Amniotic stem cell (primary cell): ENCODE data around the gene CYBA.

Experiments
- DNase-seq: peaks from one replicate; lab custom pipeline; 2025; lab: John Stamatoyannopoulos, UW

CYBA gene

DNA sequence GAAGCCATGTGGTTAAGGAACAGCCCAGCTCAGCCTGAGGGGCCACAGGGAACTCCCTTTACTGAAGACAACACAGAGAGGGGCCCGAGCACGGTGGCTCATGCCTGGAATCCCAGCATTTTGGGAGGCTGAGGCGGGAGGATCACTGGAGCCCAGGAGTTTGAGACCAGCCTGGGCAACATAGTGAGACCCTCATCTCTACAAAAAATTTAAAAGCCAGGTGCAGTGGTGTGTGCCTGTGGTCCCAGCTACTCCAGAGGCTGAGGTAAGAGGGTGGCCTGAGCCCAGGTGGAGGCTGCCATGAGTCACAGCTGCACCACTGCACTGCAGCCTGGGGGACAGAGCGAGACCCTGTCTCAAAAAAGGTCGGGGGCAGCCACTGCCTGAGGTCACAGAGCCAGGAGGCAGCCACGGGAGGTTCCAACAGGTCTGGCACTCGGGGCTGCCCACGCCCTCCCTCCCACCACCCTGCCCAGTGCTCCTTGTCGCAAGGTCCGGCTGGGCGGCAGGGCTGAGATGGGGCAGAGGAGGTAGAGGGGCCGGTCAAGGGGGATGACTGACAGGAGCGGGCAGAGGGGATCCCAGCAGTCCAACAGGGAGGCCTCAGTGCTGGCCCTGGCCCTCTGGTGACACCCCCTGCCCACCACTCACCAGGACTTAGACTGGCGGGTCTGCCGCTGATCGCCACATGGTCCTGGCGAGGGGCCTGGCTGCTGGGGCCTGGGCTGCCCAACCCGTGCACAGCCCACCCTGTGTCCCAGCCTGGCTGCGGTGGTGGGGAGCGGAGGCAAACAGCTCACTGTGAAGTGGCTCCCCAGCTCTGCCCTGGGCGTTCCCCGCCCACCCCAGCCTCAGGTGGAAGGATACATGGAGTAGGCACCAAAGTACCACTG is 3.4 kb downstream of the CYBA start:
- no peak for DNase-seq

DNA sequence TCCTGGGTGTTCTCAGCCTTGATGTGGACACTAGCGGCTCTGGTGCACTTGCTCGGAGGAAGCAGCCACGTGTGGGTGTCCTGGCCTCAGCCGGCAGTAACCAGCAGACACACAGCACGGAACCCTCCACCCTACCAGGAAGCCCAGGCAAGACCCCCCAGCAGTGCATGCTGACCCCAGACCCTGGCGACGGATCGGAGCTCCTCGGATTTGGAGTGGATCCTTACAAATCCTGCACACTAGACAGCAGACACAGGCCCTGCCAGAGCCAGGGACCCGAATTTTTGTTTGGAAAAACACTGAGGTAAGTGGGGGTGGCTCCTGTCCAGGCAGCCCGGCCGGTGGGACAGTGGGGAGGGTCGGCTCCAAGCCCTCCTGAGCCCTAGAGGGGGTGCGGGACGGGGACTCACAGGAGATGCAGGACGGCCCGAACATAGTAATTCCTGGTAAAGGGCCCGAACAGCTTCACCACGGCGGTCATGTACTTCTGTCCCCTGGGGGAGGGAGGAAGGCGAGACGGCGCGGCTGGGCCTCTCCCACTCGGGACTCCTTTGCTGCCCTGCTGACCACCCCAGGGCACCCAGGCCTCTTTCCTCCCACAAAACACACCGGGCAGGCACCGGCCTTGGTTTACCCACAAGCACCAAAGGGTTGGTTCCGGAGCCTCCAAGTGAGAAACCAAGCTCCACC is 4.4 kb downstream of the CYBA start:
- DNase-seq, result no peak

DNA sequence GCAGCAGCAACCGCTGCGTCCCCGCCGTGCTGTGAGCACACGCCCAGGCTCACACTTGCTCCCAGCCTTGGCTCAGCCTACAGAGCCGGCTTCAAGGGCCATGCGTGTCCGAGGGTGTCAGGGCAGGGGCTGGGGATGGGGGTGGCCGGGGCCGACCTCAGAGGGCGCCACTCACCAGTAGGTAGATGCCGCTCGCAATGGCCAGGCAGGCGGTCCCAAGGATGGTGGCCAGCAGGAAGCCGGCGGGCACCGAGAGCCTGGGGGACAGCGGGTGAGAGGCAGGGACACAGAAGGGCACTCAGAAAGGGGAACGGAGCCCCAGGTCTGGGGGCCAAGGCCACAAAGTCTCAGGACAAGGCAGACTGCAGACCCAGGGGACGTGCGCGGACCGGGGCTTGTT is 4.9 kb downstream of the CYBA start:
- DNase-seq, result no peak

DNA sequence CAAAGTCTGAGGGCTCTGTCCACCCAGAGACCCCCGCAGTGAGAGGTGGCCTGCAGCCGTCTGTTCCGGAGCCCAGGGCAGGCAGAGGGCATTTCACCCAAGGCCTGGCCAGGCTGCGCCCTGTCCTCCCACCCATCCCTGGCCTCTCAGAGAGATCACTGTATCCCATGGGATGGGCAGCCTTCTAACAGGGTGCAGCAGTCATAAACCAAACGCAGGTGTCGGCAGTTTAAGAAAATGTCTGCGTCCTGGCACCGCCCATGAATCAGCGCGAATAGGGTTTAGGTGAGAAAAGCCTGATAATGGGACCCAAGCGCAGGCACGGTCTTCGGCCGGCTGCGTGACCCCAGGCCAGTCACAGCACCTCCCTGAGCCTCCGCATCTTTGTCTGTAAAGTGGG is 5.4 kb downstream of the CYBA start:
- no peak for DNase-seq

DNA sequence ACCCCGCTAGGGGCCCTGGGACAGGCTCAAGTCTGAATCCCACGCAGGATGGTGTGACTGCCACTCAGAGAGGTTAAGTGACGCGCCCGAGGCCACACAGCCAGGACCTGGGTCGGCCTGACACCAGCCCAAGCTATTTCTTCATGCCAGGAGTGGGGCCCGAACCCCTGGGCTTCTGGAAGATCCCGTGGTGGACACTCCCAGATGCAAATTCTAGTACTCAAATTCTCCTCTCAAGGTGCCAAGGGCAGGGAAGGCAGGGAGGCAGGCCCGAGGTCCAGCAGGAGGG is 7.3 kb downstream of the CYBA start:
- DNase-seq, result no peak

DNA sequence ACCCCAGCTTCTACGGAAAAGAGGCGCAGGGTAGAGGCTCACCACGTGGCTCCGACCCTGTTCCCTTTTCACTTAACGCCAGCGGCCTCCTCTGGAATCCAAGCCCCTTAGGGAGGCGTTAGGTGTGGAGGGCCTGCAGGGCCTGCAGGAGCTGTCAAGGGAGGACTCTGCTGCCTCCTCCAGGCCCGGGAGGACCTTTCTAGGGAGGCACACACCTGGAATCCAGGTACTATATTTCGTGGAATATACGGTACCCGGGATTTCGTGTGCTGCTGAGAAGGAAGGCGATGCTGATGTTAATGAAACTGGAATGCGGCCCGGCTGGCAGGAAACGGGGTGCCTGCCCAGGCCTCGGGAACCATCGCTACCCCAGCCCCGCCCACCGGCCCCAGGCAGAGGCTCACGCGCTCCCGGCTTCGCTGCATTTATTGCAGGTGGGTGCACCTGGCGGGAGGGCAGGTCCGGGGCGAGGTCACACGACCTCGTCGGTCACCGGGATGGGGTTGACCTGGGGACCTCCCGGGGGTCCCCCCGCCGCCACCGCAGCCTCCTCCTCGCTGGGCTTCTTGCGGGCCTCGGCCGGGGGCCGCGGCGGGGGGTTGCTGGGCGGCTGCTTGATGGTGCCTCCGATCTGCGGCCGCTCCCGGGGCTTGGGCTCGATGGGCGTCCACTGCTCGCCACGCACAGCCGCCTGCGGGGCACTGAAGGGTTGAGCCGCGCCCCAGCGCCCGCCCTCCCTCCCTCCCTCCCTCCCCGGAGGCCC is 7.8 kb downstream of the CYBA start:
- no peak for DNase-seq

DNA sequence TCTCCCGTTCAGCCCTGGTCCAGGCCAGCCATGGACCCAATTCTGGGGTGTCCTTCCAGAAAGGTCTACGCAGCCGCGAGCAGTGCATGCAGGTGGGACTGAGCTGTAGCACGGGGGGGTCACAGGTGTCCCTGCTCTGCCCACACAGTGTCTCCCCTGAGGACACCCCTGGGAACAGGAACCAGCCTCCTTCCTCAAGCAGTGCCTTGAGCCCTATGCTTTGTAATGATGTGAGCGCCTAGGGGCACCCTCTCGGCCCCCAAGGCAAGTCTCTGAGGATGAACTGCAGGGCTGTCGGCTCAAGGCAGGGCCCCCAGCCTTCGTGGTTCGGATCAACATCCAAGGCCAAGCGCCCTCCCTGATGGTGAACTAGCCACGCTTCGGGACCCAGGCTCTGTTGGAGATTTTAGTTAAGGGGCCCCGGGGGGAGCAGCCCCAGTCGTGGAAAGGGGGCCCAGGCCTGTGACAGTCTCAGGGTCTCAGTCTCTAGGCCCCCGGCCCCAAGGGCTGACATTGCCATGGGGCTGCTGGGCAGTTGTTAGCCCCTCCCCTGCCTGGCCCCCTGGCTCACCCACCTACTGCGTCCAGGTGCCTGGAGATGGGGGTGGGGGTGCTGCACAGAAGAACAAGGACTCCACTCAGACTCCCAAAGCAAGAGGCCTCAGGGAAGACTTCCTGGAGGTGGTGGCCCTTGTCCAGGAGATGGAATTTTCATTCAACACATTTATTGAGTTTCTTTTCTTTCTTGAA is 10.2 kb downstream of the CYBA start:
- DNase-seq, result no peak

DNA sequence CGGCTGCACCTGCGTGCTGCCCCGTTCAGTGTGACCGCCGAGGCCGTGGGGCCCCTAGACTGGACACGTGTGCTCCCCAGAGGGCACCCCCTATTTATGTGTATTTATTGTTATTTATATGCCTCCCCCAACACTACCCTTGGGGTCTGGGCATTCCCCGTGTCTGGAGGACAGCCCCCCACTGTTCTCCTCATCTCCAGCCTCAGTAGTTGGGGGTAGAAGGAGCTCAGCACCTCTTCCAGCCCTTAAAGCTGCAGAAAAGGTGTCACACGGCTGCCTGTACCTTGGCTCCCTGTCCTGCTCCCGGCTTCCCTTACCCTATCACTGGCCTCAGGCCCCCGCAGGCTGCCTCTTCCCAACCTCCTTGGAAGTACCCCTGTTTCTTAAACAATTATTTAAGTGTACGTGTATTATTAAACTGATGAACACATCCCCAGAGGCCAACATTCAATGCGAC is 10.8 kb downstream of the CYBA start:
- DNase-seq, result no peak

DNA sequence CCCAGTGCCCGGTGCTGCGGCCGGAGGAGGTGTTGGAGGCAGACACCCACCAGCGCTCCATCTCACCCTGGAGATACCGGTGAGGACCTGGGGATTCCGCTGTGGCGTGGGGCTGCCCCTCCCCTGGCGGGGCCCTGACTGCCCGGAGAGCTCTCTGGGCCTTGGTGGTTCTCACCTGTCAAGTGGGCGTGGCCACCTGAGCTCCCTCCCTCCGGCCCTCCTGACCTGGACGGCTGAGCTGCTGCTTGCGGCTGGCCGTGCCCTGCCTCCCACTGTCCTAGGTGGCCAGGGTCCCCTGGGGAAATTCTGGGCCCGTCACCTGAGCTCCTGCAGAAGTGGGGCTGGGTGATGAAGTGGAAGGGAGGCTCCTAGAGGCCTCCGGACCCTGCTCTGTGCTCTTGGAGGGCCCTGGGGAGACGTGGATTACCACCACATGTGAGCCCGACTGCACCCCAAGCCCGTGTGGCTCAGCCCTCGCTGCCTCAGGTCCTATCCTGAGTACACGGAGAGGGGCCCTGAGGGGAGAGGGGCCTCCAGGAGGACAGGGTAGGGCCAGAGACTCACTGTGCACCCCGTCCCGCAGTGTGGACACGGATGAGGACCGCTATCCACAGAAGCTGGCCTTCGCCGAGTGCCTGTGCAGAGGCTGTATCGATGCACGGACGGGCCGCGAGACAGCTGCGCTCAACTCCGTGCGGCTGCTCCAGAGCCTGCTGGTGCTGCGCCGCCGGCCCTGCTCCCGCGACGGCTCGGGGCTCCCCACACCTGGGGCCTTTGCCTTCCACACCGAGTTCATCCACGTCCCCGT is 11.4 kb downstream of the CYBA start:
- no peak for DNase-seq

DNA sequence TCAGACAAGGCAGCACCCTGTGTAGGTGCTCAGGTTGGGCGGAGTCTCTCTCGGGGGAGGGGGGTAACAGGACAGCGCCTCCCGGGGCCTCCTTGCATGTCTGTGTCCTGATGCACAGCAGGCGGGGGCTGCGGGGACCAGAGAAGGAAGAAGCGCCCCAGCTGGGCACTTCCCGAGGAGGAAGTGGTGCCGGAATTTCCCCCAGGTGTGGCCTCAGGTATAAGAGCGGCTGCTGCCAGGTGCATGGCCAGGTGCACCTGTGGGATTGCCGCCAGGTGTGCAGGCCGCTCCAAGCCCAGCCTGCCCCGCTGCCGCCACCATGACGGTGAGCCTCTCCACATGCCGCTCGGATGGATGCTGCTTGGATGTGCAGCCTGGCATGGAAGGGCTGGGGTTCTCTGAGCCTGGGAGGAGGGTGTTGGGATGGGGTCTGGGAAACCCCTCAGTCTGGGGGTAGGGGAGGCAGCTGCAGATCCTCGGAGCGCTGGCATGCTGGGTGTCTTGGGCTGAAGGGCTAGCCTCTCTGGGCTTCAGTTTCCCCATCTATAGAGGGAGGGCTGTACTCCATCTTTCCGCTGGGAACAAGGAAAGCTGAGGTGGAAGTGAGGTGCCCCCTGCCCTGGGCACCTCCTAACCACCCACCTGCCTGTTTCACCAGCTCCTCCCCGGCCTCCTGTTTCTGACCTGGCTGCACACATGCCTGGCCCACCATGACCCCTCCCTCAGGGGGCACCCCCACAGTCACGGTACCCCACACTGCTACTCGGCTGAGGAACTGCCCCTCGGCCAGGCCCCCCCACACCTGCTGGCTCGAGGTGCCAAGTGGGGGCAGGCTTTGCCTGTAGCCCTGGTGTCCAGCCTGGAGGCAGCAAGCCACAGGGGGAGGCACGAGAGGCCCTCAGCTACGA is 12.3 kb downstream of the CYBA start, which contains the start of gene IL17C:
Gene IL17C, plus strand, starts transcription at position 250 of the 908 bp plus-strand sequence. Its CDS starts 70 bp downstream, at position 320.
- no peak for DNase-seq

DNA sequence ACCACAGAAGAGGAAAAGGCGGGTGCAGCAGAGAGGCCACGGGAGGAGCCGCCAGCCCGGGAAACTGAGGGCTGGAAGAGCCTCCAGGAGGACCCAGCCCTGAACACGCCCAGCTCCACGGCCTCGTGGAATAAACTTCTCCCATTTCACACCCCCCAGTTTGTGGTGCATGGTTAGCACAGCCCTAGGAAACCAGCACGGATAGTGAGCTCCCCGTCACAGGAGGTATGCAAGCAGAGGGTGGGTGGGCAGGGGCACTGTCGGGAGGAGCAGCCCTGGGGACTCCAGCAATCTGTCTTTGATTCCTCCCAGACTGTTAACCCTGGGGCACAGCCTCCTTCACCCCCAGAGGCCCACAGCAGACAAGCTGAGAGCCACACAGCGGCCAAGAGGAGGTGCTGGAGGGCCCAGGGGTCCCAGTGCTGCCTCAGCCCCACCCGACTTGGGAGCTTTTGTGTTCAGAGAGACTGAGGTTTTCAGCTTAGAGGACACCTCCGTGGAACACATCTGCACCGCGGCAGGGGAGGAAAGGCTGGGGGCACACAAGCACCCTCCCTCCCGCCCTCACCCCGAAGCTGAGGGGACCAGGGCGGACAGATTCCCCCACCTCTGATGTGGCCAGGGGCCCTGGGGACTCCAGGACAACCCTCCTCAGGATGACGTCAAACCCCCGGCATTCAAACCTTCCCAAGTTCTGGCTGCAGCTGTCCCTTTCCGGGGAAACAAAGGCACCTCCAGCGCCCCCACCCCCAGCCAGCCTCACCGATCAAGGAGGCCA is 14.2 kb downstream of the CYBA start:
- DNase-seq, result no peak

DNA sequence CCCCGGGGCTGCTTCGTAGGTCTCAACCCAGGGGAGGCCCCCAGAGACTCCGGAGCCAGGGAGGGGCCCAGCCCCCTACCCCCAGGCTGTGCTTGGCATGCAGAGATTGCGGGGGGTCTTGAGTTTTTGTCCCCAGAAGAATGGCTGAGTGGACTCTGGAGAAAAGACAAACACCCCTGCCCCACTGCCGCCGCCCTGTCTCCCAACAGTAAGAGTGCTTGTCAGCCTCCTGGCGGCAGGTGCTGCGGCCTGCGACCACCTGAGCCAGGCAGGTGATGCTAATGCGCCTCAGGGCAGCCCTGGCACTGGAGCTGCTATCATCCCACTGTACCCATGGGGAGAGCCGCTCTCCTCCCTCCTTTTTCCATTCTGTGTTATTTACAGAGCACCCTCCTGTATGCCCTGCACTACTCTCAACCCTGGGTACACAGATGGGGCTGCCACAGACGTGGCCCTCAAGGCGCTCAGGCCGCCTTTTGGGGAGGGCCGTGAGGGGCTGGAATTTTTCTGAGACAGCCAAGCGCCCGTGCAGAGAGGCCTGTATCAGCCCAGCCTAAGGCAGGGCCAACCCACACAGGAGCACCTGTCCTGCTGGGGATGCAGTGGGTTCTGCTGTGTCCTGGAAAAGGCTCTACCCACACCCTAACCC is 15.1 kb downstream of the CYBA start:
- no peak for DNase-seq

DNA sequence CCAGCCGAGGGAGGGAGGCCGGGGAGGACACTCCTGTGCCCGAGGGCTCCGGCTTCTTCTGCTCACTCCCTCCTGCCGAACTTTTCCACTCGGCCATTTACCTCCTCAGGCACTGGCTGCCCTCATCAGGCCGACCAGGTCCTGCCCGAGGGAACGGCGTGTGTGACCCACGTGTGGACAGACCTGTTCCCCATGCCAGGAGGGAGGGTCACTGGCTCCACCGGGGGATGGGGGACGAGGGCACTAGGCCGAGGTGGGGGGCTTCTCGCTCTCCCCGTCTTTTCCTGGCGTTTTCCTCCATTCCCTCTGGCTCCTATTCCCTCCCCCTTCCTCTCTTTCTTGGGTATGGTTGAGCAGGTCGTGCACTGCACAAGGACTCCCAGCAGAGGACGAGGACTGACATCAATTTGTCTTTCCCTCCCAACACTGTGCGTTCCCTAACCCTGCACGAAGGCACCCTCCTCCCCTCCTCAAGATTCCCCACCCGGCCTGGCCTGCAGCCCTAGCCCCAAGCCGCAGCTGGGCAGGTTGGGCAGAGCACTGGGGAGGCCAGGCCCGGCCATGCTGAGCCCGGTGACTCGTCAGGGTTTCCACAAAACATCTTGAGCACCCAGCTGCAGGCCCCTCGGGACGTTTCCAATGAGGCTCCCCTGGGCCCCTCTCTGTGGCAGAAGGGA is 15.7 kb downstream of the CYBA start:
- DNase-seq, result no peak

DNA sequence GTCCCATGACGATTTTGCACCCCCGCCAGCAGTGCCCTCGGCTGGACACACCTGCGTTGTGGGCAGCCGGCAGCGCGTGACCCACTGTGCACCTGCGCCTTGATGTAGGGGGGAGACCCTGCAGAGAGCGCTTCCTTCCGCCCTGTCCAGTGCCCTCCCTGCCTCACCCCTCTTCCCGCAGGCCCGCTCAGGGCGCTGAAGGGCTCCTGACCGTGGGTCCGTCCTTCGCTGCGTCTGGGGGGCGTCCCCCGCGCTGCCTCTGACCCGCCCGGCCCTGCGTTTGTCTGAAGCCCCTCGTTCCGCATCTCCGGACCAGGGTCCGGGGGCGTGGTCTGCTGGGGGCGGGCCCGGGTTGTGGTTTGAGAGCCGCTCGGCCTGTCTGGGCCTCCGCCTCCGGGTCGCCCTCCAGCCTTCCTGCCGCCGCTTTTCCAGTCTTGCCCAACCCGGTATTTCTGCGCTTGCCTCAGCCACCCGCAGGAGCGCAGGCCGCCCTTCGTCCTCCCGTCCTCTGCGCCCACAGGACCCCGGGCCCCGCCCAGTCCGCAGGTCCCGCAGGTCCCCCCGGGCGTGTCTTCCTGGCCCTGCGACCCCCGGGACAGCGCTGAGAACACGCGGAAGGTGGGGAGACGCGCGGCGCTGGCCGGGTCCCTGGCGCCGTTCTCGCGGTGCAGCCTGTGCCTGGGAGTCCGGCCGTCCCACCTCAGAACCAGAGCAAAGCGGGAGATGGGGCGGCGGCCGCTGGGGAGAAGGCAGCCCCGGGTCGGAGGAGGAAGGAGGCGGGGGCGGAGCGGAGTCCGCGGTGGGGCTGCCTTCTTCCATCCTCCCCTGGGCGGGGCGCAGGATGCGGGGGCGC is 16.5 kb downstream of the CYBA start:
- peak; percentile 41 for DNase-seq

DNA sequence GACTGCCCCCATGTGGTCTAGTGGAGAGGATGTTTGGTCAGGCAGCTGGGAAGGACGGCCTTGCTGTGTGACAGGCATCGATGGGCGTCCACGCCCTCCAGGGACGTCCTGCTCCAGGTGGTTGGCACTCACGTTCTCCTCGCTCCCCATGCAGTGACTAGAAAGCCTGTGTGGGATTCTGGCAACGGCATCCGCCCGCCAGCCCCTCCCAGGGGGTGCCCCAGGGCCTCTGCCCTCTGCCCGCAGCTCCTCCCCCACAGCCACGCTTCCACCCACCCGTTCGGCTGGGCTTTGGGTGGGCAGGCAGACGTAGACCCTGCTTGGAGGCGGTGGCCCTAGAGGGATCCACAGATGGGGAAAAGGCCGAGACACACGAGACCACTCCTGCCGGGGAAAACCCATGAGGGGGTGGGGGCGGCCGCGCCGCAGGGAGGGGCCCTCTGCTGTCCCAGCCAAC is 17.1 kb downstream of the CYBA start:
- DNase-seq, result no peak

DNA sequence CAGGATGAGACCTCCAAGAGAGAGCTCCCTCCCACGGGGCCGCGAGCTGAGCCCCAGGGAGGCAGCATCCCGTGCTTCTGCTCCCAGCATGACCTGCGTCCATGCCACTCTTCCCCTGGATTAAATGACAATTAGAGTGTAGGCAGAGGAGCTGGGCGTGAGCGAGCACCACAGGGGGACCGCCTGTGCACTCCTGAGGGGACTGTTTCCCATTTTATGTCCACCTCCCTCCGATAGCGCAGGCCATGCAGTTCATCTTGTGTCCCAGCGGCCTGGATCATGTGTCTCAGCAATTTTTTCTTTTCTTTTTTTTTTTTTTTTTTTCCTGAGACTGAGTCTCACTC is 18.3 kb downstream of the CYBA start:
- DNase-seq, result no peak

DNA sequence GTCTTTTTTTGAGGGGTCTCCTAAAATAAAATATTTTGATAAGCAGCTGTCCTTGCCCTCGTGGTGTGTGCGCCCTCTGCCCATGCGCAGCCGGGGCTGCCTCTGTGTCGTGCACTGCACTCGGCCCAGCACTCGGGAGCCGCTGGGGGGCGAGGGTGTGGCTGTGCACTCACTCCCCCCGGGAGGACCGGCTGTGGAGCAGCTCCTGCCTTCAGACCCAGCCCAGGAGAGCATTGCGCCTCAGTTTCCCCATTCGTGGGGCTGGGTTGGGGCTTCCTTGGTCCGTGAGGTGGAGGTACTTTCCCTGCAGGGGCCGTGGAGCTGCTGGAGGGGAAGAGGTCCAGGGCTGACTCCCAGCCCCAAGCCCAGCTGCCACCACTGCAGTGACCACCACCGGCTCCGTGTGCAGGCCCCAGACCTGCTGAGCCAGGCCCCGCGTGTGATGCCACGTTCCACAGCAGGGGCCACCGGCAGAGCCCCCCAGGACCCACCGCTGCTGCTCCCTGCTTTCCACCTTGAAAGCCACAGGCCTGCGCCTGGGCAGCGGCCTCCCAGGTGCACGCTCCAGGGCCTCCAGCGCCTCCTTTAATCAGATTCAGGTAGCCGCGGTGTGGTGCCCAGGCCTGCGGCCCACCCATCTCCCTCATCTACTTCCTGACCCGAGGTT is 18.8 kb downstream of the CYBA start:
- no peak for DNase-seq
